HG02973 (cell line): ENCODE results near the gene STK24.

Experiments
- ATAC-seq: cut with Tn5 transposase; IDR thresholded peaks from one replicate; pipeline ENCODE4 v1.9.1; 2021; ENCODE audit warnings: moderate library complexity; ENCODE audit not compliant: unreplicated experiment

The STK24 gene

DNA sequence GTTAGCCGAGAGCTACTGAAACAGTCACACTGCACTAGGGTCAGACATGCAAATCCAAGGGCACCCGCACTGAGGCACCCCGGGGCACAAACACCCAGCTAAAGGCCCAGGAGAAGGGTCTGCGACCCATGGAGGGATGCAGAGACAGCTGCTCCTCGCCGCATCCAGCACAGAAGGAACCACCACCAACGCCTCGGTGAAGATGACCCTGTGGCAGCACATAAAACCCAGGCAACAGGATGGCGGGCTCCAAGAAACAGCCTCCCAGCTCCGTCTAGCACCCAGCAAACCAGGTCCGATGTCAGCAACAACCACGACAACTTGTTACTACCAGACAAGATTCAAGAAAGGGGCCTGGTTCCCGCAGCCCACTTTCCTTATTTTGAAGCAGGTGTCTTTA, 82.1 kb downstream of the STK24 start:
- ATAC-seq: no peak

DNA sequence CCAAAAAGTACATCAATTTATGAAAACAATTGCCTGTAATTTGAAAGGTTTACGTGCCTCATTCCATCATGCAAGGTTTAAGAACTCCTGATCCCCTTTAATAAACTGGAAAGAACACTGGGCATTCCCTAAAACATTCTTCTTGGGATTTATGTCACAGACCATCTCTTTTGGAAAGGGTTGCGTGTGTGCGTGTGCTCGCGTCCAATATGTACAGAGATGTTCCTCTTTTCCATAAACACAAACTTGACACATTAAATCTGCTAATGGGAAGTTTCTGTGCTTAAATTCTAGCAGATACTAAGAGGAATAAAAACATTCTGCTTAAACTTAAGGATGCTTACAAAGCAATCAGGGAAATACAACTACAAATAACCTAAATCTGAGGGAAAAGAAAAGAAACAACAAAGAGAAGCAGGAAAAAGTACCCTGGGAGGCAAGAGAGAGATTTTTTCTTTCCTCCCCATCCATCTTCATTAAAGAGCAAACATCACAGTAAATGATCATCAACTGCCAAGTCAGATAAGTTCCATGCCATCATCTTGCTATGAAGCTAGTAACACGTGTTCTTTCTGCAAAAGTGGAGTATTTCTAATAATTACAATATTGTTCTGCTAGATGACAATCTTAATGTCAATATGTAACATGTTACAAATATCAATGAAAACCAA, 83.7 kb downstream of the STK24 start:
- ATAC-seq: no peak

DNA sequence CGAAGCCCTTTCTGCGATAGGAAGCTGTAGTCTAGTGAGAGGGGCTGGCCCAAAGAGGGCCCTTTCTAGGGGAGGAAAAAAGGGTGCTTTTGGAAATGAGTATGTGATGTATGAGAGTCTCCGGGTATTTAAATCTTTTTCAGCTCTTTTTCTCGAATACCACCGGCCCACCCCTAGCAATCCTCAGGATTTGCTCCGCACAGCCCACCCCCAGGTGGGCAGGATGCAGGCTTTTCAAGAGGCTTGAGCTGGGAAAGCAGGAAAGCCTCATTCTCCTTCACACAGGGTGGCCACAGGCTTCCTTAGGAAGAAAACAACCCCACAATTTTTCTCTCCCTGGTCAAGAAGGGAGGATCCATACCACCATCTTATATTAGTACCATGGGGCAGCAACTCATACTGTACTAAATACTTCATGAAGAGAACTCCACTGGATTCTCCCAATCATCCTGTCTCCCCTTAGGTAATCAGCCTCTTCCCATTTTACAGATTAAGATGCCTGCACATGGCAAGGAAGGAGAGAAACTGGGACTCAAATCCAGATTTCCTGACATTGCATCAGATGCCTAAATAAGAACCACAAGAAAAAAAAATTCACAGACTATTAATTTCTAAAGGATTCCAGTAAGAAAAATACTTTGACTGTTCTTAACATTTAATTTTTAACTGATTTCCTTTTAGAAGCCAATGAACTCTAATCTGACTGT, 84.4 kb downstream of the STK24 start:
- no peak for ATAC-seq

DNA sequence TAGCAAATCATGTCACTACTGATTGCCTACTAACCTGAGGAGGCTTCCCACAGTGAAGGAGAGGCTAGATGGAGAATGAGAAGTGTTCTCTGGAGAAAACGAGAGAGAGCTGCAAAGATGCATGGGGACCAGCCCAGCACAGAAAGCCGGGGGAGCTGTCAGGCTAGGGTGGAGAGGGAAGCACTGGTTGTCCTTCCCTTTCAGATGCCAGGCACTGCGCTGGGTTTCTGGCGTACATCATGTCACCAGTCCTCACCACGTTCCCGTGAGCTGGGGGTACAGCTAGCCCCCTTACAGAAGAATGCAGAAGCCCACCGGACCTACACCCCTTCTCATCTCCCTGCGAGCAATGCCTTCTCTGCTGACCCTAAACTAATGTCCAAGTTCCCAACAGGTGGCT, 86.0 kb downstream of the STK24 start:
- ATAC-seq: no peak

DNA sequence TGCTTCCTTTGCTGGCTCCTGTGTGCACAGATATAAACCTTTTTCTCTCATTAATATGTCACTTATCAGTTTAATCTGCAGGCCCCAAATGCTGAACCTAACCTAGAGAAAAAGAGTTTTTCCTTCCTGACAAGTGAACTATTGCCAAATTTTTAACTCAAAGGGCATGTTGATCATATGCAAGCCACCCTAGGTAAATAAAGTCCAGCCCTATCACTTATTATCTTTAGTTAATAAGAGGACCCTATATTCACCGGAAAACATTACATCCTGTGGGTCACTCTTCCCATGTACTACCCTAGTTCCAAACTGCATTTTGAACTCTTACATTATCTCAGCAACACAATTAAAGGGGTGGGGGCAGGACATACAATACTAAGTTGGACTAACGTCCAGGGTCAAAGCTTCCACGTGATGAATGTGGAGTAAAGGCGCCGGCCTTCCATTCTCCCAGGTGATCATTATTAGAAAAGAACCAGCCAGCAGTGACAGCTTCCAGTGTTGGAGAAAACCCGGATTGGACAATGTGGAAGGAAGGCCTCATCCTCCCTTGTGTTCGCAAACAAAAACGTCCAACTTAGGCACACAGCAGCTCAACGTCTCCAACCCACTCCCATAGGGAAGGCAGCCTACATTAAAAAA, 86.6 kb downstream of the STK24 start:
- ATAC-seq: no peak

DNA sequence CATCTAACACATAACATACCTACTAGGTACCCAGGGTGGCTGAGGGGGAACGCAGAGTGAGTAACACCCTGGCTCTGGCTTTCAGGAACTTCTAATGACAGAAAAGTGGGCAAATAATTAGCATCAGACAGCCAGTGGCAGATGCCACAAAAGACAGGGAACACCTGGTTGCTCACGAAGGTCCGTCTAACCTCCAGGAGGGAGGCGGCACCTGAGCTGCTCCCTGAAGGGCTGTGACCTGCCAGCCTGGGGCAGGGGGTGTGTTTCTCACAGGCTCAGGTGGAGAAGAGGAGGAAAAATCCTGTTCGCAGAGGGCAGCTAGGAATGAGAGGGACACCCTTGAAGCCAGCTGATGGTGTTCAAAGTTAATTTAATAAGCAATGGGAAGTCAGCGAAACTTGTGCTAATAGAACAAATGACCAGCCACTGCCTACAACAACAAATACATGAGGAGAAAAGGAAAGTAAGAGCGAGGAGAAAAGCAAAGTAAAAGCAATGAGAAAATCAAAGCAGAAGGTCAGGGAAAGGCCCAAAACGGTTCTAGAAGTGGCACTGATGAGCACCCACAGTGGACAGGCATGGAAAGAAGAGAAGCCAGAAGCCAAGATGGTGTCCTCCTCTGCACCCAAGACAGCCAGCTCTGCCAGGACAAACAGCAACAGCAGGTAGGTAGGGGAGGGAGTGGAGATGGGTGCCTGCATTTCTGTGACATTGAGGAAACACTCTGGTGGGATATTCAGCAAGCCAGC, 87.3 kb downstream of the STK24 start:
- ATAC-seq: no peak

DNA sequence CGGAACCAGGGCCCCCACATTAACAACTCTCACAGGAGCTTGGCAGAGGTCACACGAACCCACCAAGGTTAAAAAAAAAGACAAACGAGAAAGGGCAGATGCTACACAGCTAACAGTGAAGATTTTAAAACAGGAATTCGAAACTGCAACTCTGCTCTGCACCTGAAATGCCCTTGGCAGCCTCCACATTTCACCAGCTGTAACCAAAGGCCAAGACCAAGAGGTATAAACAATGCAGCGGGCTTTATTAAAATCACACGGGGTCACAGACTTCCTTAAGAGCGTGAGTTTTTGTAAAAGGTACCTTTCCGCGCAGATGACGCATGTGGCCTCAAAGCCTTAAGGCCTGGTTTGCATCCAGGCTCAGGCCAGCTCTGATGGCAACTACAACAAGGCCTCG, 88.2 kb downstream of the STK24 start:
- ATAC-seq: no peak

DNA sequence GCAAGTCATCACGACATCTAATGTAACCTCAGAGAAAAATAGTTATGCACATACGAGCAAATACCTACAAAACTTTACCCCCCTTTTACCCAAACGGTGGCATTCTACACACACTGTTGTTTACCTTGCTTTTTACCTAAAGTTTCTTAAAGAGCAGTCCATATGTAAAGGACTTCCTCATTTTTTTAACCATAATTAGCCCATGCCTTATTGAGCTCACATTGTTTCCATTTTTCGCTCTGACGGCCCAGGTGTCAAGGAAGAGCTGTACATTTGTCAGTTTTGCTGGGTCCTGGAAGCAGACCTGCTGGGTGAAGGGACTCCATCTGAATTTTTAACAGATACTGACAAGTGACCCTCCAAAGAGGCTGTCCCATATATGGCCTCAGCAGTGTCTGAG, 89.4 kb downstream of the STK24 start:
- ATAC-seq: no peak

DNA sequence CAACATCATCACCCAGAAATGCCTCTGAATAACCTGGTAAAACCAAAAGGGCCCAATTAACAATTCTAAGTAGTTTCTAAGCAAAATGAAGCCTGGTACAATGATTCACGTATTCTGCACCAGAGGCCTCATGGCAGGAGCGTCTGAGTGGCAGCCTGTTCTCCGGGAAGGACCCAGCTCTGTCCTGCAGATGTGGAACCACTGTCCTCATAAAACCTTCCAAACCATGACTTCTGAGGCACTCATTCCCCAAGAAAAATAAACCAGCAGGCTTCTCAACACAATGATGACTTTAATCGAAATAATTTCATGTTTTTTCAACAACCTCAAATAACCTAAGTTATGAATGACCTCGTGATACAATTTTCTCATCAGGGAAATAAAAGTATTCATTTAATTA, 89.9 kb downstream of the STK24 start:
- no peak for ATAC-seq

DNA sequence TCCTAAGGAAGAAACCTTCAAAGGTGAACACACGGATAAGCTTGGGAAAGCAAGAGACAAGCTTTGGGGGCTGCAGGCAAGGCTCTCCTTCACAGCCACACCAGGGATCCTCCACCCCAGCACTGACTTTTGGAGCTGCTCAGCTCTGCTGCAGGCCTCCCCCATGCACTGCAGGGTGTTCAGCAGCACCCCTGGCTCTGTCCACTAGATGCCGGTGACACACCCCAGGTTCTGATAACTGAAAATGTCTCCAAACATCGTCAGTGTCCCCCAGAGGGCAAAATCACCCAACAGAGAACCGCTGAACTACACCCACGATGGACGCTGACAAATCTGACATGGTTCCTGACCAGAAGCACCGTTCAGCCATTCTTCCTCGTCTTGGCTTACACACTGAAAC, 90.5 kb downstream of the STK24 start:
- ATAC-seq: no peak

DNA sequence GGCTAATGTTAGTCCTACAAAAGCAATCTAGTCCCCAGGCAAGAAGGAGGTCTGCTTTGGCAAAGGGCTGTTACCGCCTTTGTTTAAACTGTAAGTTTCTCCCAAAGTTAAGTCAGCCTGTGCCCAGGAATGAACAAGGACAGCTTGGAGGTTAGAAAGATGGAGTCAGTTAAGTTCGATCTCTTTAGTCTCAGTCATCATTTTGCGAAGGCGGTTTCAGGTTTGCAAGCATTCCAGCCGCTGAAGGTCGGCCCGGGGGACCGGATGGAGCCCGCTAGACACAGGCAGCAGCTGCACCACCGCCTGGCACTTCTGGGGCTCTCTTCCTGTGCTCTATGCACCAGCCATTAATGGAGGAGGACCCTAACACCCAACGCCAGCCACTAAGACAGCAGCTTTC, 91.3 kb downstream of the STK24 start:
- ATAC-seq: no peak

DNA sequence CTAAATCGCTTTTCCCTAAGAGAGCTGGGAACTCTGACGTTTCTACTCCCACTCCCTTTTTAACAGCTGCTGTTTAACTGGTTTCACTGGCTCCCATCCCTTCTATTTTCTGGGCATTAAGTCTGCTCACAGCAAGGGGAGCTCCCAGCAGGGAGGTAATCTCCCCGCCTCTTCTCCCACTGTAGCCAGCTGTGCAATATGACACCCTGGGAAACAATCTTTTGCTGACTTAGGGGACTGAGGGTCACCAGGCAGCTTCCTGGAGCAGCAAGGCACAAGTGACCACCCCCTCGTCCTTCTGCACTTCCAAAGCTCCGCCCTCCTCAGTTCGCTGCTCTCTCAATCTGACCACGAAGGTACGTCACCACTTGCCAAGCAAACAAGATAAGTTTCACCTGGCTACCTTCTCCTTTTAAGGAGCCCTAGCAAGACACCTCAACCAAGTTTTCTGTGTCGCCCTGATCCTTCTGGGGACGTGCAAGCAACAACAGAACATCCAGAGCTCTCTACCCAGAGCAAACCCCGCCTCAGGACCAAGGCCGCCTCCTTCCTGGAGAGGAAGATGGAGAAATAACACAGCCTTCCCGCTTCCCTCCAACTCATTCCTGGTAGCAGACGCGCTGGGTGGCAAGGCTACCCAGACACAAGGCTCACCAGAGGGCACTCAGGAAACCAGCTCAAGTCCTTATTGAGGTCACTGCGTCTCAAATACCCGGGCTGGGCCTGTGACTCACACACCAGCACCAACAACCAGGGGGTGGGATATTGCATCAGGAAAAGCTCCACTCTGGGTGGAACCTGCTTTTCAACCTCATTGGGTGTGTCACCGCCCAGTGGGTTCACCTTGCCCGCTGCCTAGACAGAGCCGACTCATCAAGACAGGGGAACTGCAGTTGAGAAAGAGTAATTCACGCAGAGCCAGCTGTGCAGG, 92.4 kb downstream of the STK24 start:
- ATAC-seq: no peak

DNA sequence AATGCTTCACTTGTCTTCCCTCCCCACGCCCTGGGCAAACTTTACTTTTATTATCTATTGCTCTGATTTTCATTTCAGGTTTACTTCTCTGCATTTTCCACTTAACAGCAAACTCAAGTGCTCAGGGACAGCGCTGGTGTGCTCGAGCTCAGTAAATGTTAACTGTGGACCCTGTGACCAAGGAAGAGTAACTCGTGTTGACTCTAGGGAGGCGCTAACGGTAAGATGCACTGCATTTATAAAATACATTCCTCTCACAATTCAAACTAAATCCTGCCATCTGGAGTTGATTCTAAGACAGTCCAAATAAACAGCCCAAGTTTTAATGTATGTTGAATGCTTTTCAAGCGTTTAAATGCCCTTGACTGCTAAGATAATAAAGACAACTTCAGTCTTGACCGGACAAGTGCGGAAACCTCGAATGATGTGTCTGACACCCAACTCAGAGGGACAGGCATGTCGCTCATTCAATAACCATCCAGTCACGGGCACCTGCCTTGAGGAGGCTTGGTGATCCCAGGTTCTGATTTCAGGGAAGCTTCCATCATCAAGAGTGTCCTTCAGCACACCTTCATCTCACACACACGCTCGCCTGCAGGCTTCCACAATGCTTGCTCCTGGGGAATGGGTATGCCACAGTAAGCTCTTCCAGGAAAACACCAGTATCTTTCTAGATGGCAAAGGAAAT, 93.2 kb downstream of the STK24 start:
- ATAC-seq: no peak

DNA sequence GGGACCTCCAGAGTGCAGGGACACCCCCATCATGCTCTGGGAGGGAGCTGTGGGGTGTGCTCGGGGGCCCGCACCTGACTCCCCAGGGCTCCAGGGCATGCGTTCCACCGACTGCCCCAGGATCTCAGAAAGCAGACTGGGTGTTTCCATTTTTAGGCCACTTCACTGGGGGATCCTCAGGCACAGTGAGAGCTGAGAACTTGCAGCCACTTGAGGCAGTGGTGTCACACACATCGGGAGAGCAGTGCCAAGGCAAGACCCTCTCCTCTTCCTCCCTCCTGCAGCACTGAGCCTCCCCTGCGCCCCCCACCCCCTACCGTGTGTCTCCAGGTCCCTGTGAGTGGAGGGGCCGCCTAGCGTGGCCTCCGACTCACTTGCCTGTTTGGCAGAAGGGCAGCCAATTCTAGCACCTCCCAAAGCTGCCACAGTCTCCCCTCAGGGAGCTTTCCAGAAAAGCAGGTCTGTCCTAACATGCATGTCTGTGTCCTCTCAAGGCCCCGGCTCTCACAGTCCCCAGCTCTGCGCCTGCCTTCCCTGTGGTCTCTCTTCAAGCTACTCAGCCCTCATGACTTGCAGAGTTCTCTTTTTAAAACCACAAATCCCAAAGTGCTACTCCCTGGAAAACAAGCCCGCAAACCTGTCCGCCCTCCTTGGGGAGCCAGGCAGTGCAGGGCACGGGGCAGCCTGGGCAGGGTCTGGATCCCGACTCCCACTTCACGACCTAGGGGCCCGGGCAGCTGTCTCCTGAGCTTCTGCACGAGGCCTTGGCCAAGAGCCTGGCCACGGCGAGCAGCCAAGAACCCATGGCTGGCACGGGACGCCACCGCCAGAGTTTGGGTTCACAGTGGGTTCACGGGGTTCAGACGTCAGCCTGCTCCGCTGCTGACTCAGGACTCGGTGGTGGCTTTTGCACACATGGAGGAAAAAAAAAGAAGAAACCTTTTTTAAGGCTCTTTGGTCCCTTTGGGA, 94.1 kb downstream of the STK24 start:
- no peak for ATAC-seq

DNA sequence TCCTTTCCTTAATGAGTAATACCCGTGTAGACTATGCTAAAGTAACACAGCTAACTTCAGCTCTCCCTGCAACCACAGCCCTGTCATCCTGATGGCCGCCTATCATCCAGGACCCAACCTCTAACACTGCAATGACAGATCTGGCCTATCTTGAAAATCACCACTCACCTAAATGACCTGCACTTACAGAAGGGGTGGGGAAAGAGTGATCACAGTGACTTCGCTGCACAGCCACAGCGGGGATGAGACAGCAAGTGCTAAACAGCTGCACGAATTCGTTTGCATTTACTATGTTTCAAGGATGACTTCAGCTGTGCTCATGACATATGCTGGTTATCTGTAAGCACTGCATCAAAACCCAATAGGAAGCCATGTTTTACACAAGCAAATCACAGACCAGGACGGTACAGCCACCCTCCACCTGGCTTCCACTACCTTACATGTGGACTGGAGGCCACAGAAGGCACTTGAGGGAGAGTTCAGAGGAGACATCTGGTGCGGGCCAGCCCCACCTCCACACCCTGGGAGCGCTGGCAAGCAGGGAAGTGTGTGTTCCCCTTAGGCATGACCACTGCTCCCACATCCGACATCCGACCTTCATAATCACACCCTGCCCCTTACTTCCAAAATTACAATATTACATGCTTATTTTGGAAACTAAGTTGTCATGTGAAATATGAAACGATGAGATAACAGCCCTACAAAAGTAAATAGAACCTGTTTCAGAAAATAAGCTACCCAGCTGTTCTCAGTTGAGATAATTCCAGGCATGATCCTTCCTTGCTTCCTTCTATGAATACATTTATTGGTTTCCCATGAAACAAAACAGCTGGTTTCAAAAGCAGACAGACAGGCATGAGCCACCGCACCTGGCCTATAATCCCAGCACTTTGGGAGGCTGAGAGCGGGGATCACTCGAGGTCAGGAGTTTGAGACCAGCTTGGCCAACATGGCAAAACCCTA, 95.7 kb downstream of the STK24 start:
- no peak for ATAC-seq

DNA sequence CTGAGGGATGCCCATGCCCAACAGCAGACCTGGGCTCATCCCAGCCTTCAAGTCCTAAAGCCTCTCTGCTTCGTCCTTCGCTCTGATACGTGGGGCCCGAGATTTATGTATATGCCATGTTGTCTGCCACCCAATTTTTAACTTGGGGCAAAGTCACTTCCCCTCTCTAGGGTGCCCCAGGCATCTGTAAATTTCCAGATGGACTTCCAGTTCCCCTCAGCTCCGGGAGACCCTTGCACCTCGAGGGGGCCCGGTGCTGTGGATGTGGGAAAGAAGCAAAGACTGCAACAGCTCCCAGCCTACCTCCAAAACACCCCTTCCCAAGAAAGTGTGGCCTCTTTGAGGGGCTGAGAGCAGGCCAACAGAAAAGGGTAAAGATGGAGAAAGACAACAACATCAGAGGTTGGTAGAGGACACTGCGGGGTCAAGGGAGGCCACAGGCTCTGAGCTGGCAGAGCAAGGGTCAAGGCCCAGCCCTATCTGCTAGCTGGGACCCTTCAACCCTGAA, 97.4 kb downstream of the STK24 start:
- no peak for ATAC-seq
